ENCODE data around the gene RBM28.

DNA sequence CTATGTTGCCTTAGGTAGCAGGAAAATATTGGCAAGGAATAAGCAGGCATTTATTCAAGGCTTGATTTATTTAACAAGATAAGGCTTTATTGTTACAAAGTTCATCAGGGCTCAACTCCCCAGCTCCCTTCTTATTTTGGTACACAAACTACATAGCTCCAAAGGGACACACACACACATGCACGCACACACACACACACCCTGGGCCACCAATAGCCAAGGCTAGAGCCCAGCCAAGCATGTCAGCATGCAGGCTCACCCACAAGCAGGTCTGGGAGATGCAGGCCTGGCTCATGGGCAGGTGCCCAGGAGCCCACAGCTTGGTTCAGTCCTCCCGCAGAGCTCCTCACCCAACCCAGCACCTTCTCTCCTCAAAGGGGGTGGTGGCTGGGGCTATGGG, 79.2 kb downstream of the RBM28 start:
- no peak for TF ChIP-seq POLR2A (IDR thresholded peaks at IDR 0.05)
- TF ChIP-seq, protein P1, sequence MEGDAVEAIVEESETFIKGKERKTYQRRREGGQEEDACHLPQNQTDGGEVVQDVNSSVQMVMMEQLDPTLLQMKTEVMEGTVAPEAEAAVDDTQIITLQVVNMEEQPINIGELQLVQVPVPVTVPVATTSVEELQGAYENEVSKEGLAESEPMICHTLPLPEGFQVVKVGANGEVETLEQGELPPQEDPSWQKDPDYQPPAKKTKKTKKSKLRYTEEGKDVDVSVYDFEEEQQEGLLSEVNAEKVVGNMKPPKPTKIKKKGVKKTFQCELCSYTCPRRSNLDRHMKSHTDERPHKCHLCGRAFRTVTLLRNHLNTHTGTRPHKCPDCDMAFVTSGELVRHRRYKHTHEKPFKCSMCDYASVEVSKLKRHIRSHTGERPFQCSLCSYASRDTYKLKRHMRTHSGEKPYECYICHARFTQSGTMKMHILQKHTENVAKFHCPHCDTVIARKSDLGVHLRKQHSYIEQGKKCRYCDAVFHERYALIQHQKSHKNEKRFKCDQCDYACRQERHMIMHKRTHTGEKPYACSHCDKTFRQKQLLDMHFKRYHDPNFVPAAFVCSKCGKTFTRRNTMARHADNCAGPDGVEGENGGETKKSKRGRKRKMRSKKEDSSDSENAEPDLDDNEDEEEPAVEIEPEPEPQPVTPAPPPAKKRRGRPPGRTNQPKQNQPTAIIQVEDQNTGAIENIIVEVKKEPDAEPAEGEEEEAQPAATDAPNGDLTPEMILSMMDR (IDR thresholded peaks at IDR 0.05): no peak
